GM18867 (cell line): ENCODE measurements around the gene GTF3C1.
A peak's percentile ranks its signal among the peaks of the same experiment; 100 is the strongest.
"Not testable (repeated sequence)": the region's sequence is repeated elsewhere in the genome, so short reads cannot be mapped to it uniquely, and the experiment has no call there.

Experiments used
- ATAC-seq: cut with Tn5 transposase; IDR thresholded peaks from one replicate; pipeline ENCODE4 v1.9.1; 2021; ENCODE audit warnings: mild to moderate bottlenecking, moderate library complexity; ENCODE audit not compliant: unreplicated experiment

The GTF3C1 gene, protein sequence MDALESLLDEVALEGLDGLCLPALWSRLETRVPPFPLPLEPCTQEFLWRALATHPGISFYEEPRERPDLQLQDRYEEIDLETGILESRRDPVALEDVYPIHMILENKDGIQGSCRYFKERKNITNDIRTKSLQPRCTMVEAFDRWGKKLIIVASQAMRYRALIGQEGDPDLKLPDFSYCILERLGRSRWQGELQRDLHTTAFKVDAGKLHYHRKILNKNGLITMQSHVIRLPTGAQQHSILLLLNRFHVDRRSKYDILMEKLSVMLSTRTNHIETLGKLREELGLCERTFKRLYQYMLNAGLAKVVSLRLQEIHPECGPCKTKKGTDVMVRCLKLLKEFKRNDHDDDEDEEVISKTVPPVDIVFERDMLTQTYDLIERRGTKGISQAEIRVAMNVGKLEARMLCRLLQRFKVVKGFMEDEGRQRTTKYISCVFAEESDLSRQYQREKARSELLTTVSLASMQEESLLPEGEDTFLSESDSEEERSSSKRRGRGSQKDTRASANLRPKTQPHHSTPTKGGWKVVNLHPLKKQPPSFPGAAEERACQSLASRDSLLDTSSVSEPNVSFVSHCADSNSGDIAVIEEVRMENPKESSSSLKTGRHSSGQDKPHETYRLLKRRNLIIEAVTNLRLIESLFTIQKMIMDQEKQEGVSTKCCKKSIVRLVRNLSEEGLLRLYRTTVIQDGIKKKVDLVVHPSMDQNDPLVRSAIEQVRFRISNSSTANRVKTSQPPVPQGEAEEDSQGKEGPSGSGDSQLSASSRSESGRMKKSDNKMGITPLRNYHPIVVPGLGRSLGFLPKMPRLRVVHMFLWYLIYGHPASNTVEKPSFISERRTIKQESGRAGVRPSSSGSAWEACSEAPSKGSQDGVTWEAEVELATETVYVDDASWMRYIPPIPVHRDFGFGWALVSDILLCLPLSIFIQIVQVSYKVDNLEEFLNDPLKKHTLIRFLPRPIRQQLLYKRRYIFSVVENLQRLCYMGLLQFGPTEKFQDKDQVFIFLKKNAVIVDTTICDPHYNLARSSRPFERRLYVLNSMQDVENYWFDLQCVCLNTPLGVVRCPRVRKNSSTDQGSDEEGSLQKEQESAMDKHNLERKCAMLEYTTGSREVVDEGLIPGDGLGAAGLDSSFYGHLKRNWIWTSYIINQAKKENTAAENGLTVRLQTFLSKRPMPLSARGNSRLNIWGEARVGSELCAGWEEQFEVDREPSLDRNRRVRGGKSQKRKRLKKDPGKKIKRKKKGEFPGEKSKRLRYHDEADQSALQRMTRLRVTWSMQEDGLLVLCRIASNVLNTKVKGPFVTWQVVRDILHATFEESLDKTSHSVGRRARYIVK (N-terminal part only)

DNA sequence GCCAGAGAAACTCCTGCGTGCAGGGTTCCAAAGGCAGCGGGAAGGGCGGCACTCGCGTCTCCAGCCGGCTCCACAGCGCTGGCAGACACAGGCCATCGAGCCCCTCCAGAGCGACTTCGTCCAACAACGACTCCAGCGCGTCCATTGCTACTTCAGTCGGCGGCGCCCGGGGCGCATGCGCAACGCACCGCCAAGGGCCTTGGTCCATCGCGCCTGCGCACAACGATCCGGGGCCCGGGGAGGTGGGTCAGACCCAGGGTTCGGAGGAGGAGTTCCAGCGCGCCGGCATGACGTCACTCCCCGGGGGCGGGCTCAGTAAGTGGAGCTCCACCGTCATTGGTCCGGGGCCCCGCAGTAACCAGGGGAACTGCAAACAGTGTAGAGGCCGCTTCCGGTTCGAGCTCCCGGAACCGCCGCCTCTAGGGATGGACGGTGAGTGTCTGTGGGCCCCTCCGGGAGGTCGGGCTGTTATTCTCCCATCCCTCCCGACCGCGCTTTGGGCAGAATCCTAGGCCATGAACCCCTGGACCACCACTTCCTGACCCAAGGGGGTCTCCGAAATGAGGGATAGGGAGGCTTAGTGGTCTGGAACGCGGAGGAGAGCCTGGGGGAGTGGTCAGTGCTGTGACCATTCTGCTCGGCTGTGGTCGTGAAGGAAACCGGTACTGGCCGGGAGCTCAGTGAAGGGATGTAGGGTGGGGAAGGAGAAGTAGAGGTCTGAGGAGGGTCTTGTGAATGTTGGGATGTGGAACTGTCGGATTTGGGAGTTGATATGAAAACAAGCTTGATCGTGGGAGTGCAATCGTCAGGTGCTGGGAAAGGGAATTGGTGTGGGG lies at the start of gene GTF3C1, which contains the start of gene KATNIP:
Gene GTF3C1 (minus strand): TSS at position 168 of the 836 bp plus-strand sequence. CDS start 23 bp downstream, at position 145.
Gene KATNIP (plus strand): TSS at position 399 of the 836 bp plus-strand sequence. CDS start 27 bp downstream, at position 426.
- ATAC-seq = peak; percentile 96

DNA sequence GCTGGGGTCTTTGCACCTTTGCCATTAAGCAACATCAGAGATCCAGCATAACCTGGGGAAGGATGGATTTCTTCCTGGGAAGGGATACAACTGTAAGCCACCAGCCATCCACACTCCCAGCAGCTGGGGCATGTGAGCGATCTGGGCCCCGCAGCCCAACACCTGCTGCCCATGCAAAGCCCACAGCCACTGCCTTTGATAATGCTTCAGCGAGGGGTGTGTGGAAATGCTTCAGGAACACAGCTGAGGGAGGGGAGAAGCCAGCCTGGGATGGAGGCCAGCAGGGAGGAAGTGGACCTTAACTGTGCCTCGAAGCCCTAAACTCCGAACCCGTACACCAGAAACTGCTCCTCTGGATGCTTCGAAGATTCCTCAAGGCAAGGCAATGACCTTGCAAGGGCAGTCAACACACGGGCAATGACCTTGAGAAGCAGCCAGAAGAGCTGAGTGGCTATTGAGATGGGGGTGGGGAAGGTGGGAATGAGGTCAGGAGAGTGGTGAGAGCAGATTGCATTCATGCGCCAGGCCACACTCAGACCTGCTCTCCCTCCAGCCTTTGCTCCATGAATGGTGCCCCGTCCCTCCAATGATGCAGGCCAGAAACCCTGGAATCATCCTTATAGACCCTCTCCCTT lies 49.3 kb upstream of the GTF3C1 start:
- ATAC-seq = no peak

DNA sequence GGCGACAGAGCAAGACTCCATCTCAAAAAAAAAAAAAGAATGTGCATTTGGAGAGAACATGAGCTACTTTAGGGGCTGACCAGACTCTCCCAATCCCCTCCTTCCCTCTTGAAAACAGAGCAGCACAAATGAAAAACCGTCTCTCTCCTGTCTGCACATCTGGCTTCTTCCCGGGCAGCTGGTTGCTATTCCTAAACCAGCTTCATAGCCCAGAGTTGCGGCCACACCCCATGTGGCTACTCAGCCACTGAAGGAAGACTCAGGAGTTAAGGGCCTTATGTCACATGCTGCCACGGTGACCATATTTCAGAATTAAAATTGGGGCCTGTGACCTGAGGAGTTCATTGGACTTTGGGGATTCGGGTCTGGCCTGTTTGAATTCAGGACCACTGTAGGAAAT lies 48.5 kb upstream of the GTF3C1 start:
- ATAC-seq = no peak

DNA sequence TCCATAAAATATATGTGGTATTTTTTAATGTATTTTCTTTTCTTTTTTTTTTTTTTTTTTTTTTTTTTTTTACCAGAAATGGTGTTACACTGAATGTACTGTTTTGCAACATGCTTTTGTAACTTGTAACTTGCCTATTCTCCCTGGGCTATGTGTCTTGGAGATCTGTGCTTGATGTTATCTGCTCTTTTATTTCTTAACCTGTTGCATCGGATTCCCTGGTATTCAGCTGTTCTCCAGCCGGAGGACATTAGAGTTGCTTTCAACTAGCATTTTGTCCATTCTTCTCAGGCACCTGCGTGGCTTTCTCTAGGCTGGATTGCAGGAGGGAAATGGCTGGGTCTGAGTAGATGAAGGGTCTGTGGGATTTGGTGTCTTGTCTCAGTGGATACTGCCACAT lies 47.6 kb upstream of the GTF3C1 start:
- ATAC-seq = no peak

DNA sequence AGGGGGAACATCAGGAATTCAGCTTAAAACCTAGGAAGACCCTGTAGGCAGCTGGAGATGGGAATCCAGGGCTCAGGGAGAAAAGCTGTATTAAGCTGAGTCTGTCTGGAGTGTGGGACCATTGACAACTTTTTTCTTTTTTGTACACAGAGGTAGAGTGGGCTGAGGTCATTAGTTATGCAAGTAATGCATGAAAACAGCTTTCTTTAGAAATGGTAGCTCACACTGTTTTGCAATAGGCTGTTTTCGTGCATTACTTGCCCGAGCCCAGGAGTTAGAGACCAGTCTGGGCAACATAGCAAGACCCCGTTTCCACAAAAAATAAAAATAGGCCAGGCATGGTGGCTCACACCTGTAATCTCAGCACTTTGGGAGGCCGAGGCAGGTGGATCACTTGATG lies 46.7 kb upstream of the GTF3C1 start:
- ATAC-seq = no peak

DNA sequence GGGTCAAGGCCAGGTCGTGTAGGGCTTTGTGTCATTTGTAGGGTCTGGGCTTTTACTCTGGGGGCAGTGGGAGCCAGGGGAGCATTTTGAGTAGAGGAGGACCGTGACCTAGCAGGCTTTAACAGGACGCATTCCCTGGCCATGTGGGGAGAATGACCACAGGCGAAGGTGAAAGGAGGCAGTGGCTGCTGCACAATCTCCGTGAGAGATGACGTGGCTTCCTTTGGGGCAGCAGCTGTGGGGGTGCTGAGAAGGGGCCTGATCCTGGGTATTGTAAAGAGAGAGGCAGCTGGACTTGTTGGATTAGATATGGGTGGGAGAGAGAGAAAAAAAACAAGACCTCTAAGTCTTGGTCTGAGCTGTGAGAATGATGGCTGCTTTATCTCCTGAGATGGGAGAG lies 46.3 kb upstream of the GTF3C1 start:
- no peak for ATAC-seq

DNA sequence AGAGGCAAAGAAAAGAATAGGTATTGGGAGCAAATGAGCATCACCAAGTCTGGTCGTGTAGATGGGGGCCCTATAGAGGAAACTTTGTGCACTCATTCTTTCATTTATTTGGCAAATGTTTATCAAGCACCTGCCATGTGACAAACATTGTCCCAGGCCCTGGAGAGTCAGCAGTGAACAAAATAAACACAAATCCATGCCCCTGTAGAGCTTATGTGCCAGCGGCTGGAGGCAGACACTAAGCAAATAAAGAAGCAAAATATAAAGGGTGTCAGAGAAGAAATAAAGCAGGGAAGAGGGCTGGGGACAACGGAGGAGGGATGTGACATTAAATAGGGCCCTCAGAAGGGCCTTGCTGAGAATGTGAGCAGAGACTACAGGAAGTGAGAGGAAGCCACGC lies 45.8 kb upstream of the GTF3C1 start:
- no peak for ATAC-seq

DNA sequence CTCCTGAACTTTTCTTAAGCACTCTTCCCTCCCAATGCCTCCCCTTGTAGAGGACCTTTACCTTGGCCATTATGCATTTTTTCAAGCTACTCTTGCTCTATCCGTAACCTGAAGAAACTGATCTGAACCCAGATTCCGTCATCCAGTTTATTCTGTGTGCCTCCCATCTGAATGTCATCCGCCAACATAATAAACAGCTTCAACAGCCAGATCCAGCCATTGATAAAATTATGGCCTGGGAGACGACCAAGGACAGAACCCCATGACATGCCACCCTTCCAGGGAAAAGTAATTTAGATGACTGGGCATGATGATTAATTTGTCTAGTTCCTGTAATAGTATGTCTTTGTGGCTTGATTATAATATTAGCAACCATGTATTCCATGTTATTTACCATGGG lies 42.1 kb upstream of the GTF3C1 start:
- ATAC-seq = no peak

DNA sequence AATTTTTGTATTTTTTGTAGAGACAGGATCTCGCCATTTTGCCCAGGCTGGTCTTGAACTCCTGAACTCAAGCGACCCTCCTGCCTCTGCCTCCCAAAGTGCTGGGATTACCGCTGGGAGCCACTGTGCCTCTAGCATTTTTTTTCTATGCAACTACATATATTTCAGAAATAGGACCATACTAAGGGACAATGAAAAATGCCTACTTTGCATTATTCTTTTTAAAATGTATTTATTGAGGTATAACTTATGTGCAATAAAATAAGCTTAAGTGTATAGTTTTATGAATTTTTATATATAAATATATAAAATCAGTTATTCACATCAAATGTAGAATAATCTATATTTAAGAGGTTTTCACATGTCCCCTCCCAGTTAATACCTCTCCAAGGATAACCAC lies 38.3 kb upstream of the GTF3C1 start:
- ATAC-seq = no peak

DNA sequence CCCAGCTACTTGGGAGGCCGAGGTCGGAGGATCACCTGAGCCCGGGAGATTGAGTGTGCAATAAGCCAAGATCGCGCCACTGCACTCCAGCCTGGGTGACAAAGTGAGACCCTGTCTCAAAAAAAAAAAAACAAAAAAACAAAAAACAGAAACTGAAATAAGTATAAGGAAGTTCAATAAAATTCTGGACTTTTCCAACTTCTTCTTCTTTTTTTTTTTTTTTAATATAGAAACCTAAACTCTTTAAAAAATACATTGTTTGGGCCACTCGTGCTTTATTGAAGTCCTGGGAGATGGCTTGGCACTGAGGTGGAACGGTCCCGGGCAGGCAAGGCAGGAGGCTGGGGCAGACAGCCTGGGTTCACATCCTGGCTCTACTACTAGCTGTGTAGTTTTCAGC lies 37.0 kb upstream of the GTF3C1 start:
- ATAC-seq = no peak

DNA sequence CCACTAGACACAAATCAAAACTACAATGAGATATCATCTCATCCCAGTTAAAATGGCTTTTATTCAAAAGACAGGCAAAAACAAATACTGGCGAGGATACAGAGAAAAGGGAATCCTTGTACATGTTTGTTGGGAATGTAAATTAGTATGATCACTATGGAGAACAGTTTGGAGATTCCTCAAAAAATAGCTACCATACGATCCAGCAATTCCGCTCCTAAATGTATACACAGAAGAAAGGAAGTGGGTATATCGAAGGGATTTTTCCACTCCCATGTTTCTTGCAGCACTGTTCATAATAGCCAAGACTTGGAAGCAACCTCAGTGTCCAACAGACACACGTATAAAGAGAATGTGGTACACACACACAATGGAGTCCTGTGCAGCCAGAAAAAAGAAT lies 35.5 kb upstream of the GTF3C1 start:
- no peak for ATAC-seq

DNA sequence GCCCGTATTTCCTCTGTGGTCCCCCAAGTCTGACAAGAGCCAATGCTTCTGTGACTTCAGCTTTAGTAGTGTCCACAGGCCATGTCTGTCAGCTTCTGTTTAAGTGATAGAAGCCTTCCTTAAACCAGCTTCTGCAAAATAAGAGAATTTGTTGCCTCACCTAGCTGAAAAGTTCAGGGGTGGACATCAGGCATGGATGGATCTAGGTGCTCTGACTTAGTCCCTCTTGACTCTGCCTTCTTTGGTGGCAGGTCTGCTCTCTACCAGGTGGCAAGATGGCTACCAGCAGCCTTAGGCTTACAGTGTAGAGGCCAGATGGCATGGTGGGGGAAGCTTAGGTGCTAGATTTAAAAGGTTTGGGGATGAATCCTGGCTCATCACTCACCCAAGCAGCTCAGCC lies 33.9 kb upstream of the GTF3C1 start:
- ATAC-seq = no peak

DNA sequence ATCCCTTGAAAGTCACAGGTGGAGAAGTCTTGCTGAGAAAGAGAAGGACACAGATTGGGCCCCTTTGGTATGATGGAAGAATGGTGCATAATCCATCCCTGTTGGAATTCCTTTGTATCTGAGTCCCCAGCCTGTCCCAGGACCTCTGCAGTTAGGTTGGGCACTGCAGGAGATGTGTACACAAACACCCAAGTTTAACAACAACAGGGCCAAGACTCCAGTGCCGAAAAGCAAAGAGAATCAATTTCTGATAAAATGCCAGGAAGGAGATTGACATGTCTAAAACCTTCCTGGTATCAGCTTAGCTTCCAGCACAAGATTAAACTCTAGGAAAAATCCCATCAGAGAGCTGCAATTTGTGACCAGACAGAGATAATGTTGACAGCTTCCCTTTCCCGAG lies 33.2 kb upstream of the GTF3C1 start:
- no peak for ATAC-seq

DNA sequence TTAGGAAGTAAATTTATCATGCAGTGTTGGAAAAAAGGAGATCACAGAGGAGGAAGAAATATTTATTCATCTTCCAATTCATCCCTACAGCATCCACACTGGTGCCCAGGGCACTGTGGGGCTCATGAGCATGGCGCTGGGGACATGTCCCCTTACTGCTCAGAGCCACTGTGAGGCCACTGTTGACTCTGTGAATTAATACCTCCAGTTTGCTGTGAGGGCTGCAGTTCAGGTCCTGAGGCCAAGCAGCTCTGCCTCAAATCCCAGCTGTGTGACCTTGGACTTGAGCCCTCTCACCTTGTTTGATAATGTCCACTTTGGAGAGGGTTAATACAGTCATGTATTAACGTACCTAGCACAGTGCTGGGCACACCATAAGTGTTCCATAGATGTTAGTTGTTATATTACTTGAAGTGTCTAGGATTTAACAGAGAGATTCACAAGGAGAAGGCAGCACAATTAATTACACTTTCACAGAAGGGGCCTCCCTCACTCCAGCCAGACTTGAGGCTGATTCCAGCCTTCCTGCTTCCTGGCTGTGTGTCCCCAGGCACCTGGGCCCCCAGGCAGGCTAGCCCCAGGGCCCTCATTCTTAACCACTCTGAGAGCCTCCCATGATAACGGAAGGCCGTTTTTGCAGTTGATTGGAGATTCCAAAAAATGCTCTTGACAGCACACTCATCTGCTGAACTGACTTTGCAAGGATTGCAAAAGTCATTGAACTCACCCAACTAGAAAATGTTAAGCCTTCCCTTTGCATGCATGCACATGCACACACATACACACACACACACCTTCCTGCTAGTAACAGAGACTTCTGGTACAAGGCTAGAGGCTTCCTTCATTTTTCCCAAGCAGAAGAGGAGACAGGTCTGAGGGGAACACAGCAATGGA lies 29.6 kb upstream of the GTF3C1 start:
- no peak for ATAC-seq

DNA sequence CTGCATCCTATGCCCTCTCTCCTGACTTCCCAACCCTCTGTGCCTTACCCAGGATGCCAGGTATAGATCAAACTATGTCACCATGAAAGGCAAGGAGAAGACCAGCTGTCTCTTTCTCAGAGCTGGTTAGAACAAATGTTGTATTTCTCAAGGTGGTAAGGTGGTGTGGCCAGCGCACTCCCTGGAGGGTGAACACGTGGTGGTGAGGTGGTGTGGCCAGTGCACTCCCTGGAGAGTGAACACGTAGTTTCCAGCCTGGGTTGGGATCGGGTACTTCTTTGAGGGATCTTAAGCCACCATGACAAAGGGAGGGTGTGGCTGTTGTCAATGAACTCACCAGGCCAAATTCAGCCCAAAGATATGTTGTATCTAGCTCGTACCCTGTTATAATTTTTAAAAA lies 27.0 kb upstream of the GTF3C1 start:
- no peak for ATAC-seq

DNA sequence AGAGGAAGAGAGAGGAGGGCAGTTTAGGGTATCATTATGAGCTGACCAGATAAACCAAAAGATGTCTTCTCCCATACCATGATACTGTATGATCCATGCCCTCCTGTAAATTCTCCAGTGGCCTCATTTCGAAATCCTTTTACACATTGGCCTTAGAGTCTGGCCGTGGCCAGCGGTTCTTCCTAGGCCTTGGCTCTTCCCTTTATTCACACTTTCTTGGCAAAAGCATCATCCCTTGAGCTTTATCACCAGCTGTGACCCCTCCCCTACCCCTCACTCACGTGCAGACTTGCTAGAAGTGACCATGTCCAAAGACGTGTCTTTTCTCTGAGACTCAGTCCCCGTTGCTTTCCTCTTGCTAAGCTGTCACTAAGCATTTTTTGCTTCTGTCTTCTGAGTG lies 23.0 kb upstream of the GTF3C1 start:
- ATAC-seq = no peak

DNA sequence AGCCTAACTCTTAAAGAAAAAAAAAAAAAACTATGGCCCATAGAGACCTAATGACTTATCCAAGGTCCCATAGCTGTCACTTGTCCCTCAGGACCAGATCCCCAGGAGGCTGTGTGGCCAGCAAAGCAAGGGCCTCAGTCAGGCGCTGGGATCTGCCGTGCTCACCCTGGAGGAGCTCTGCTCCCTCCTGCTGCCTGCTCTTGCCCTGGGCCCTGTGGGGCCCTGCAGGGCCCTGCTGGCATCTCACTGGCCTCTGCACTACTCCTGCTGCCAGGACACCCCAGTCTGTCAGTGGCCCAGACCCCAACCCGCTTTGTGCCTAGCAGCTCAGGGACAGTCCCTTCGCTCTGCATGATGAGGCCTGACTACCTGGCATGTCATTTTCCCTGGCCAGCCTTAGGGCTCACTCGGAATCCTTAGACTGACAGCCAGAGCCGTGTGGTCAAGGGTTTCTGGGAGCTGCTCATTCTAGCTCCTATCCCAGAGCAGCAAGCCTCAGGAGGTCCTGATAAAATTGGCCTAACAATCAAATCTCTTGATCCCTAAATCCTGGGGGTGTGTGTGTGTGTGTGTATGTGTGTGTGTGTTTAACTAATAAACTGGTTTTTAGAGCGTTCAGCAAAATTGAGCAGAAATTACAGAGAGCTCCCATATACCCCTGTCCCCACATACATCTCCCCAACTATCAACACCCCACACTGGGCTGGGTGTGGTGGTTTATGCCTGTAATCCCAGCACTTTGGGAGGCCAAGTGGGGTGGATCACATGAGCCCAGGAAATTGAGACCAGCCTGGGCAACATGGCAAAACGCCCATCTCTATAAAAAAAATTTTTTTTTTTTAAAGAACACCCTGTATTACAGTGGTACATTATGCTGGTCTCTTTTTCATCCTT lies 22.0 kb upstream of the GTF3C1 start:
- ATAC-seq = no peak

DNA sequence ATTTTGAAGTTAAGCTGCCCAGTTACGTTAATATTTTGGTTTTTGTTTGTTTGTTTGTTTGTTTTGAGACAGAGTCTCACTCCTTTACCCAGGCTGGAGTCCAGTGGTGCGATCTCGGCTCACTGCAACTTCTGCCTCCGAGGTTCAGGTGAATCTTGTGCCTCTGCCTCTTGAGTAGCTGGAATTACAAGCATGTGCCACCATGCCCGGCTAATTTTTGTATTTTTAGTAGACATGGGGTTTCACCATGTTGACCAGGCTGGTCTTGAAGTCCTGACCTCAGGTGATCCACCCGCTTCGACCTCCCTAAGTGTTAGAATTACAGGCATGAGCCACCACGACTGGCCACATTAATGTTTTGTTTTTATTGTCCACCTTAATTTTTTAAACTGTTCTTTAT lies 21.3 kb upstream of the GTF3C1 start:
- not testable (repeated sequence) for ATAC-seq
